GM06990 (cell line): ENCODE measurements around the gene CD82.

ENCODE experiments used
- DNase-seq: peaks from one replicate; pipeline ENCODE4 v3.0.0-alpha.2; 2011; ENCODE audit not compliant: insufficient read length; ENCODE audit errors: extremely low read depth
- H3K27me3 ChIP-seq: replicated peaks from 2 replicates; pipeline ENCODE4 v1.6.0; 2011; ENCODE audit warnings: low read length; ENCODE audit not compliant: control insufficient read depth, insufficient read depth
- H3K36me3 ChIP-seq: 2 replicates; pipeline ENCODE4 v1.5.1; 2011; ENCODE audit warnings: low read length; ENCODE audit not compliant: control insufficient read depth, insufficient read depth
- H3K4me3 ChIP-seq: replicated peaks from 2 replicates; pipeline ENCODE4 v1.5.1; 2011; ENCODE audit warnings: low read depth, mild to moderate bottlenecking, control low read depth, low read length
- TF ChIP-seq, protein P1 (sequence below): IDR thresholded peaks from 2 replicates; pipeline ENCODE4 v1.5.1; 2011; ENCODE audit warnings: low read length, control low read depth, mild to moderate bottlenecking, inconsistent platforms; ENCODE audit not compliant: insufficient read depth, poor library complexity, severe bottlenecking

Gene CD82

GRCh38 chr11:44608651-44608990 lies 43.2 kb downstream of the CD82 start:
- Histone ChIP-seq H3K27me3 (no peaks in the 10 kb centered on the region), H3K36me3 (peaks cover 37% of the 10 kb centered on the region), H3K4me3 (no peak overlapping the region)
- TF ChIP-seq, protein P1, sequence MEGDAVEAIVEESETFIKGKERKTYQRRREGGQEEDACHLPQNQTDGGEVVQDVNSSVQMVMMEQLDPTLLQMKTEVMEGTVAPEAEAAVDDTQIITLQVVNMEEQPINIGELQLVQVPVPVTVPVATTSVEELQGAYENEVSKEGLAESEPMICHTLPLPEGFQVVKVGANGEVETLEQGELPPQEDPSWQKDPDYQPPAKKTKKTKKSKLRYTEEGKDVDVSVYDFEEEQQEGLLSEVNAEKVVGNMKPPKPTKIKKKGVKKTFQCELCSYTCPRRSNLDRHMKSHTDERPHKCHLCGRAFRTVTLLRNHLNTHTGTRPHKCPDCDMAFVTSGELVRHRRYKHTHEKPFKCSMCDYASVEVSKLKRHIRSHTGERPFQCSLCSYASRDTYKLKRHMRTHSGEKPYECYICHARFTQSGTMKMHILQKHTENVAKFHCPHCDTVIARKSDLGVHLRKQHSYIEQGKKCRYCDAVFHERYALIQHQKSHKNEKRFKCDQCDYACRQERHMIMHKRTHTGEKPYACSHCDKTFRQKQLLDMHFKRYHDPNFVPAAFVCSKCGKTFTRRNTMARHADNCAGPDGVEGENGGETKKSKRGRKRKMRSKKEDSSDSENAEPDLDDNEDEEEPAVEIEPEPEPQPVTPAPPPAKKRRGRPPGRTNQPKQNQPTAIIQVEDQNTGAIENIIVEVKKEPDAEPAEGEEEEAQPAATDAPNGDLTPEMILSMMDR, result no peak
- peak; percentile 43 for DNase-seq

GRCh38 chr11:44608991-44609782 lies 43.7 kb downstream of the CD82 start:
- Histone ChIP-seq H3K4me3 (no peak overlapping the region), H3K36me3 (peaks cover 37% of the 10 kb centered on the region), H3K27me3 (no peaks in the 10 kb centered on the region)
- peak; percentile 75 for DNase-seq
- TF ChIP-seq, protein P1, result no peak

DNA sequence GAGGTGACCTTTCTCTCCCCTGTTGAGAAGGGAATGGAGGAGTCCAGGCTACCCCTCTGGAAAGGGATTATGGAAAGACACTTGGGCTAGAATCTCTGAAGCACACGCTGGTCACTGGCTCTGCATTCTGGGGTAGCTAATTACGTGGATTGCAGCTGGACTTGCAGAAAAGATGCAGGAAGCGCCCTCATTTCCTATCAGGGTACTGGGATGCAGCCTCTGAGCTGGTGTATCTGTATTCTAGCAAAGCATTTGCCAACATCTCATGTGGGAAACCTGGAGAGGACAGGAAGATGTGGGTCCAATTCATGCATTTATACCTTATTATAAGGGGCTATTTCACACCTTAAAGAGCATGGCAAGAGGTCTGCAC lies 44.3 kb downstream of the CD82 start:
- Histone ChIP-seq H3K27me3 (no peaks in the 10 kb centered on the region), H3K36me3 (peaks cover 36% of the 10 kb centered on the region), H3K4me3 (no peak overlapping the region)
- TF ChIP-seq, protein P1, result no peak
- DNase-seq, result no peak

DNA sequence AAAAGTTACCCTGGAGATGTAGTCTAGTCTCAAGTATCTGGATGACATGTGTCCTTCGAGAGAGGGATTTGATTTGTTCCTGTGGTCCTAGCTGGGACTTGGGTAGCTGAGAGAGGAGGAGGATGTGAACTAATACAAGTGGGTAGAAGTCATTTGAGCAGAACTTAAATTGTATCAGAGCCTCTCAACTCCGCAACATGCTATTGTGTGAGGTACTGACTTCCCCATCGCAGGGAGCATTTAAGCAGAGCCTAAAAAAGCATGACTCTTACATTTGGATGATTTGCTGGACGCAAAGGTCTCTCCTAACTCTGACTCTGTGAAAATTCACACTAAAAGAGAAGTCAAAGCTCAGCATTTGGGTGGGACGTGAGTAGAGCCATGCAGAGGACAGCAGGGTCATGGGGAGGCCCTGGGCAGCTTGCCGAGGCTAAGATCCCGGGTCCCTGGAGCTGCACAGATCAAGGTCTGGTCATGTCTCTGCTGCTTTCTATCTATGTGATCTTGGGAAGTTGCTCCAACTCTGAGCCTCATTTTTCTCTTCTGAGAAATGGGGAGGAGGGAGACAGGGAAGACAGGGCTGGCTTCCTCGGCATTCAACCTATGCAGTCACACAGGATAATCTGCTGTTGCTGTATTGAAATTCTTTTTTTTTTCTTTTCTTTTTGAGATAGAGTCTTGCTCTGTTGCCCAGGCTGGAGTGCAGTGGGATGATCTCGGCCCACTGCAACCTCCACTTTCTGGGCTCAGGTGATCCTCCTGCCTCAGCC lies 44.9 kb downstream of the CD82 start:
- H3K36me3 ChIP-seq, result peaks cover 36% of the 10 kb centered on the region
- DNase-seq, result no peak
- TF ChIP-seq, protein P1, result no peak
- H3K27me3 ChIP-seq, result no peaks in the 10 kb centered on the region
- no peak overlapping the region for H3K4me3 ChIP-seq

- Histone ChIP-seq H3K27me3 (no peaks in the 10 kb centered on the region), H3K36me3 (peaks cover 33% of the 10 kb centered on the region), H3K4me3 (no peak overlapping the region)
- TF ChIP-seq, protein P1, result no peak
- no peak for DNase-seq
Measured at GRCh38 chr11:44611088-44611487, 45.6 kb downstream of the CD82 start.
